ENCODE results near the gene POLQ. TPM values are rescaled to one million over a fixed set of nuclear protein-coding genes. Genes with fewer than 3 reads are reported as not detected.

The POLQ gene
- 3.7 and 4.9 TPM in 2 replicates for total RNA-seq

DNA sequence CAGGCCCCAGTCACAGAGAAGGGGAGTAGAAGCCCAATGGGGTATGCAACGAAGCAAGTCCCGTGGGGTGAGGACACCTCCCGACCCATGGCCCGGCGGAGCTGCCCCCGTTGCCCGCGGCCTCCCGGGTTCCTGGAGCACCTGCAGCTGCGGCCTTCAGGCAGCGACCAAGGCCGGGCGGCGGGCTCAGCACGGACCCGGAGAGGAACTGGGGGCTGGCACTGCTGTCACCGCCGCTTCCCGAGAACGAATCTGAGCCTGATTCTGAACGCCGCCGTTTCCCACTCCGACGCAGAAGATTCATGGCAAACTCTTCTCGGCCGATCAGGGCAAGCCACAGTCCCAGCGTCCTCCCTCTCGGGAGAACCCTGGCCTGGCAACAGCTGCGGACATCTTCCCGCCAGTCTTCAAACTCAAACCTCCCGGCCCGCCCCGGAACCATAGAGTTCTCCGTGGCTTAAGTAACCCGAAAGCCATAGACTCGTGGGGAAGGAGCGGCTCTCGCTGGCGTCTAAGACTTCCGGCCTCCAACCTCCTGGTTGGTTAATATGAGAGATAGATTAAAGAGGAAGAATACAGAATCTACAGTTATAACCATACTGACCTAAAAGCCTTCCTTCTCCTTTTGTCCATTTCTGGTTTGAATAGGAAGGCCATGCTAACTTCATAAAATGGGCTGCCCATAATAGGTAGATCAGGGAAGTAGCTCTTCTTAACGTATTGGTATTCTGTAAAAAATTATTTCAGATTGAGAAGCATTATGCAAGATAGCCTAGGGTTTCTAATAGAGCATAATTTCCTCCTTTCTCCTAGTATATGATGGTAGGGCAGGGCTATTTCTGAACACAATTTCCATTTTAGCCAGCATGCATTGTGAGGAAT, at the start of gene POLQ:
Gene POLQ (minus strand): TSS at position 415 of the 882 bp plus-strand sequence. CDS start 111 bp downstream, at position 304.

GRCh38 chr3:121592856-121593702, 47.3 kb upstream of the POLQ start, which contains the start of gene FBXO40:
Gene FBXO40, plus strand, starts transcription at chr3:121593379. Its CDS starts 27,197 bp downstream, at chr3:121620576.

GRCh38 chr3:121567649-121568048, 21.9 kb upstream of the POLQ start, which contains the start of gene ARGFX:
Gene ARGFX, plus strand, starts transcription at chr3:121567949. Its CDS starts 2,765 bp downstream, at chr3:121570714.

Other genes with a start within 250 kb of the POLQ start
- not detected in 2 replicates for gene ARGFX, start 22.0 kb upstream of the POLQ start, total RNA-seq
- not detected in 2 replicates for gene FBXO40, start 47.4 kb upstream of the POLQ start, total RNA-seq
- 0.84 and 1.6 TPM in 2 replicates for gene HCLS1, start 114.9 kb upstream of the POLQ start, total RNA-seq
- gene GOLGB1, start 203.8 kb upstream of the POLQ start, total RNA-seq = 16.2 and 23.5 TPM in 2 replicates